HEK293 (cell line): ENCODE measurements around the gene NECTIN2.
A peak's percentile ranks its signal among the peaks of the same experiment; 100 is the strongest.

Source experiments
- ELK4 ChIP-seq: IDR thresholded peaks from 2 replicates; pipeline ENCODE4 v1.6.1; 2011; ENCODE audit warnings: mild to moderate bottlenecking, low read depth, low read length, borderline replicate concordance
- FEZF1 ChIP-seq: fragments of 450-650 bp; formaldehyde crosslinking; IDR thresholded peaks from 2 replicates; pipeline ENCODE4 v1.5.1; 2016; ENCODE audit warnings: missing biosample characterization, missing genetic modification characterization
- GLIS1 ChIP-seq: fragments of 450-650 bp; formaldehyde crosslinking; IDR thresholded peaks from 2 replicates; pipeline ENCODE4 v1.5.1; 2016; ENCODE audit warnings: missing biosample characterization, missing genetic modification characterization
- HOXA7 ChIP-seq: sonication (generic); formaldehyde crosslinking; IDR thresholded peaks from 2 replicates; pipeline ENCODE4 v1.8.1; 2022; ENCODE audit warnings: missing genetic modification reagents, borderline replicate concordance
- HOXC10 ChIP-seq: sonication (generic); formaldehyde crosslinking; IDR thresholded peaks from 2 replicates; pipeline ENCODE4 v1.8.1; 2023; ENCODE audit warnings: mild to moderate bottlenecking, missing genetic modification reagents
- IKZF3 ChIP-seq: fragments of 450-650 bp; IDR thresholded peaks from 2 replicates; pipeline ENCODE4 v1.5.0; 2018; ENCODE audit warnings: missing biosample characterization, mild to moderate bottlenecking, missing genetic modification characterization, moderate library complexity
- KLF1 ChIP-seq: fragments of 450-650 bp; formaldehyde crosslinking; IDR thresholded peaks from 2 replicates; pipeline ENCODE4 v1.5.1; 2016; ENCODE audit warnings: missing biosample characterization, missing genetic modification characterization
- KLF9 ChIP-seq: fragments of 450-650 bp; formaldehyde crosslinking; IDR thresholded peaks from 2 replicates; pipeline ENCODE4 v1.5.1; 2016; ENCODE audit warnings: missing biosample characterization, missing genetic modification characterization, low read depth
- MEIS1 ChIP-seq: sonication (generic); formaldehyde crosslinking; IDR thresholded peaks from 2 replicates; pipeline ENCODE4 v1.8.1; 2022; ENCODE audit warnings: missing genetic modification reagents, mild to moderate bottlenecking, borderline replicate concordance
- MYNN ChIP-seq: fragments of 450-650 bp; formaldehyde crosslinking; IDR thresholded peaks from 2 replicates; pipeline ENCODE4 v1.5.1; 2016; ENCODE audit warnings: missing biosample characterization, missing genetic modification characterization, borderline replicate concordance
- MZF1 ChIP-seq: fragments of 450-650 bp; formaldehyde crosslinking; IDR thresholded peaks from 2 replicates; pipeline ENCODE4 v1.5.1; 2017; ENCODE audit warnings: missing biosample characterization, missing genetic modification characterization, borderline replicate concordance
- PATZ1 ChIP-seq: fragments of 450-650 bp; formaldehyde crosslinking; IDR thresholded peaks from 2 replicates; pipeline ENCODE4 v1.5.1; 2016; ENCODE audit warnings: missing biosample characterization, missing genetic modification characterization
- RBAK ChIP-seq: fragments of 450-650 bp; formaldehyde crosslinking; IDR thresholded peaks from 2 replicates; pipeline ENCODE4 v1.5.1; 2016; ENCODE audit warnings: missing biosample characterization, missing genetic modification characterization
- SALL2 ChIP-seq: fragments of 450-650 bp; formaldehyde crosslinking; IDR thresholded peaks from 2 replicates; pipeline ENCODE4 v1.5.0; 2017; ENCODE audit warnings: missing biosample characterization, mild to moderate bottlenecking, missing genetic modification characterization, borderline replicate concordance
- SCRT2 ChIP-seq: fragments of 450-650 bp; formaldehyde crosslinking; IDR thresholded peaks from 2 replicates; pipeline ENCODE4 v1.5.1; 2016; ENCODE audit warnings: missing biosample characterization, missing genetic modification characterization
- ZBTB26 ChIP-seq: fragments of 450-650 bp; formaldehyde crosslinking; optimal IDR thresholded peaks from 2 replicates; pipeline ENCODE3; 2016; ENCODE audit warnings: missing biosample characterization, mild to moderate bottlenecking, missing genetic modification characterization
- ZBTB49 ChIP-seq: fragments of 450-650 bp; formaldehyde crosslinking; IDR thresholded peaks from 2 replicates; pipeline ENCODE4 v1.5.1; 2016; ENCODE audit warnings: missing biosample characterization, missing genetic modification characterization, low read depth
- ZFP37 ChIP-seq: fragments of 450-650 bp; formaldehyde crosslinking; IDR thresholded peaks from 2 replicates; pipeline ENCODE4 v1.5.1; 2016; ENCODE audit warnings: missing biosample characterization, missing genetic modification characterization
- ZNF10 ChIP-seq: fragments of 450-650 bp; formaldehyde crosslinking; IDR thresholded peaks from 2 replicates; pipeline ENCODE4 v1.5.1; 2017; ENCODE audit warnings: missing biosample characterization, missing genetic modification characterization
- ZNF146 ChIP-seq: fragments of 450-650 bp; formaldehyde crosslinking; IDR thresholded peaks from 2 replicates; pipeline ENCODE4 v1.5.1; 2016; ENCODE audit warnings: missing biosample characterization, missing genetic modification characterization
- ZNF211 ChIP-seq: fragments of 450-650 bp; formaldehyde crosslinking; IDR thresholded peaks from 2 replicates; pipeline ENCODE4 v1.5.1; 2016; ENCODE audit warnings: low read depth, missing biosample characterization, missing genetic modification characterization
- ZNF214 ChIP-seq: fragments of 450-650 bp; formaldehyde crosslinking; IDR thresholded peaks from 2 replicates; pipeline ENCODE4 v1.5.1; 2017; ENCODE audit warnings: missing biosample characterization, mild to moderate bottlenecking, missing genetic modification characterization, borderline replicate concordance
- ZNF416 ChIP-seq: fragments of 450-650 bp; formaldehyde crosslinking; IDR thresholded peaks from 2 replicates; pipeline ENCODE4 v1.5.1; 2016; ENCODE audit warnings: missing biosample characterization, missing genetic modification characterization
- ZNF473 ChIP-seq: fragments of 450-650 bp; formaldehyde crosslinking; IDR thresholded peaks from 2 replicates; pipeline ENCODE4 v1.5.1; 2017; ENCODE audit warnings: missing biosample characterization, missing genetic modification characterization
- ZNF549 ChIP-seq: fragments of 450-650 bp; IDR thresholded peaks from 2 replicates; pipeline ENCODE4 v1.5.1; 2018; ENCODE audit warnings: missing biosample characterization, missing genetic modification characterization, mild to moderate bottlenecking, inconsistent platforms, moderate library complexity
- ZNF571 ChIP-seq: fragments of 450-650 bp; formaldehyde crosslinking; IDR thresholded peaks from 2 replicates; pipeline ENCODE4 v1.5.0; 2017; ENCODE audit warnings: missing biosample characterization, missing genetic modification characterization
- ZNF585B ChIP-seq: fragments of 450-650 bp; formaldehyde crosslinking; IDR thresholded peaks from 2 replicates; pipeline ENCODE4 v1.5.1; 2016; ENCODE audit warnings: missing biosample characterization, missing genetic modification characterization
- ZNF621 ChIP-seq: fragments of 450-650 bp; formaldehyde crosslinking; IDR thresholded peaks from 2 replicates; pipeline ENCODE4 v1.5.1; 2017; ENCODE audit warnings: missing biosample characterization, missing genetic modification characterization
- ZNF747 ChIP-seq: fragments of 450-650 bp; formaldehyde crosslinking; IDR thresholded peaks from 2 replicates; pipeline ENCODE4 v1.5.1; 2016; ENCODE audit warnings: missing biosample characterization, missing genetic modification characterization
- ZNF791 ChIP-seq: fragments of 450-650 bp; formaldehyde crosslinking; IDR thresholded peaks from 2 replicates; pipeline ENCODE4 v1.5.1; 2016; ENCODE audit warnings: missing biosample characterization, missing genetic modification characterization
- ZNF830 ChIP-seq: fragments of 450-650 bp; IDR thresholded peaks from 2 replicates; pipeline ENCODE4 v1.5.0; 2018; ENCODE audit warnings: missing biosample characterization, missing genetic modification characterization, low read depth, mild to moderate bottlenecking, moderate library complexity
- ZSCAN30 ChIP-seq: fragments of 450-650 bp; IDR thresholded peaks from 2 replicates; pipeline ENCODE4 v1.5.1; 2018; ENCODE audit warnings: missing biosample characterization, mild to moderate bottlenecking, missing genetic modification characterization, moderate library complexity
- ZSCAN5A ChIP-seq: fragments of 450-650 bp; formaldehyde crosslinking; IDR thresholded peaks from 2 replicates; pipeline ENCODE4 v1.5.1; 2016; ENCODE audit warnings: missing biosample characterization, missing genetic modification characterization
- ZXDB ChIP-seq: fragments of 450-650 bp; formaldehyde crosslinking; IDR thresholded peaks from 2 replicates; pipeline ENCODE4 v1.5.1; 2016; ENCODE audit warnings: missing biosample characterization, missing genetic modification characterization

Gene NECTIN2

GRCh38 chr19:44846455-44847143 is 502 bp downstream of the NECTIN2 start (continued):
- TF ChIP-seq MEIS1 (CRISPR knock-in tag) (no peak), ZNF830 (tag by site-specific recombination) (no peak), ELK4 (no peak), ZBTB49 (tag by site-specific recombination) (no peak), ZNF571 (tag by site-specific recombination) (no peak), HOXC10 (CRISPR knock-in tag) (no peak), ZNF416 (tag by site-specific recombination) (no peak), ZNF146 (tag by site-specific recombination) (no peak), FEZF1 (tag by site-specific recombination) (no peak), ZNF211 (no peak), ZSCAN30 (tag by site-specific recombination) (no peak), ZSCAN5A (tag by site-specific recombination) (no peak), RBAK (tag by site-specific recombination) (no peak), MZF1 (tag by site-specific recombination) (no peak), SCRT2 (tag by site-specific recombination) (no peak), IKZF3 (tag by site-specific recombination) (peak; percentile 34; the same call in 1 of the 2 replicates), SALL2 (tag by site-specific recombination) (no peak), GLIS1 (peak; percentile 26; the same call in 1 of the 2 replicates), ZNF791 (tag by site-specific recombination) (no peak), ZBTB26 (tag by site-specific recombination) (no peak), MYNN (tag by site-specific recombination) (no peak), ZNF549 (tag by site-specific recombination) (no peak), KLF9 (tag by site-specific recombination) (no peak), ZXDB (no peak), ZNF473 (tag by site-specific recombination) (no peak), ZNF747 (tag by site-specific recombination) (no peak), ZNF585B (no peak), ZFP37 (tag by site-specific recombination) (no peak), PATZ1 (tag by site-specific recombination) (peak; percentile 57), KLF1 (tag by site-specific recombination) (no peak), ZNF10 (tag by site-specific recombination) (no peak), HOXA7 (no peak), ZNF214 (no peak), ZNF621 (tag by site-specific recombination) (no peak)
